ENCODE measurements around the gene TCAF2. TPM values are rescaled to one million over a fixed set of nuclear protein-coding genes. Genes with fewer than 3 reads are reported as not detected.
"Not testable (repeated sequence)": the region's sequence is repeated elsewhere in the genome, so short reads cannot be mapped to it uniquely, and the experiment has no call there.

TCAF2 gene
- total and polyA plus RNA-seq, 12 donors = 0.08 to 2.7 (median 0.35) TPM

GRCh38 chr7:143620058-143620457, 716 bp upstream of the TCAF2 start:
- H3K4me1 ChIP-seq; H3K4me3 ChIP-seq; H3K36me3 ChIP-seq; H3K9me3 ChIP-seq; H3K27me3 ChIP-seq; DNase-seq; intact Hi-C loops (cut with DNase I); H3K27ac ChIP-seq: not testable (repeated sequence)
- TF ChIP-seq CTCF (IDR thresholded peaks at IDR 0.05) = peak in 2 of 9 donors; percentile 13 to 38
- WGBS, 2 donors = no CpG with 5 or more reads among the region's 23 CpGs
- peak; percentile 60 to 84 (median 72) for ATAC-seq

- H3K4me1 ChIP-seq; H3K27ac ChIP-seq; H3K36me3 ChIP-seq; H3K9me3 ChIP-seq; DNase-seq; H3K27me3 ChIP-seq; intact Hi-C loops (cut with DNase I); H3K4me3 ChIP-seq: not testable (repeated sequence)
- no CpG with 5 or more reads among the region's 16 CpGs for WGBS, 2 donors
- ATAC-seq = peak in 5 of 8 donors; percentile 2 to 8 (median 5)
These were observed 401 bp downstream of the TCAF2 start for GRCh38 chr7:143621175-143621574.

- ATAC-seq; H3K4me1 ChIP-seq; DNase-seq; H3K36me3 ChIP-seq; H3K27ac ChIP-seq; H3K9me3 ChIP-seq; H3K4me3 ChIP-seq; H3K27me3 ChIP-seq; intact Hi-C loops (cut with DNase I): not testable (repeated sequence)
- no CpG with 5 or more reads among the region's 17 CpGs for WGBS, 2 donors
These were observed 1.4 kb downstream of the TCAF2 start for GRCh38 chr7:143622130-143622529.

- WGBS, 2 donors = no CpG with 5 or more reads among the region's 5 CpGs
- intact Hi-C loops (cut with DNase I); H3K27me3 ChIP-seq; ATAC-seq; H3K9me3 ChIP-seq; DNase-seq; H3K4me3 ChIP-seq; H3K36me3 ChIP-seq; H3K27ac ChIP-seq; H3K4me1 ChIP-seq: not testable (repeated sequence)
These were observed 9.9 kb downstream of the TCAF2 start for GRCh38 chr7:143630653-143631052.

- H3K27ac ChIP-seq; ATAC-seq; H3K36me3 ChIP-seq; DNase-seq; H3K9me3 ChIP-seq; intact Hi-C loops (cut with DNase I); H3K4me1 ChIP-seq; H3K4me3 ChIP-seq; H3K27me3 ChIP-seq: not testable (repeated sequence)
- WGBS, 2 donors = no CpG with 5 or more reads among the region's 4 CpGs
These were observed 11.7 kb downstream of the TCAF2 start for GRCh38 chr7:143632506-143632905.

GRCh38 chr7:143633013-143633618, 12.3 kb downstream of the TCAF2 start:
- H3K4me3 ChIP-seq, ATAC-seq: not testable (repeated sequence)

GRCh38 chr7:143635364-143636240, 14.8 kb downstream of the TCAF2 start:
- not testable (repeated sequence) for H3K27me3 ChIP-seq, H3K27ac ChIP-seq

More at GRCh38 chr7:143633013-143633618, 12.3 kb downstream of the TCAF2 start:
- intact Hi-C loops (cut with DNase I); H3K27me3 ChIP-seq; DNase-seq; H3K36me3 ChIP-seq; H3K27ac ChIP-seq; H3K9me3 ChIP-seq; H3K4me1 ChIP-seq: not testable (repeated sequence)
- no CpG with 5 or more reads among the region's 6 CpGs for WGBS, 2 donors

GRCh38 chr7:143639372-143639771, 18.6 kb downstream of the TCAF2 start:
- H3K4me3 ChIP-seq; H3K4me1 ChIP-seq; H3K36me3 ChIP-seq; DNase-seq; H3K27ac ChIP-seq; intact Hi-C loops (cut with DNase I); H3K9me3 ChIP-seq; H3K27me3 ChIP-seq: not testable (repeated sequence)
- no CpG with 5 or more reads among the region's 7 CpGs for WGBS, 2 donors
- ATAC-seq = peak in 2 of 8 donors; percentile 27 to 57

More at GRCh38 chr7:143635364-143636240, 14.8 kb downstream of the TCAF2 start:
- H3K36me3 ChIP-seq; H3K4me3 ChIP-seq; intact Hi-C loops (cut with DNase I); H3K4me1 ChIP-seq; H3K9me3 ChIP-seq; DNase-seq: not testable (repeated sequence)
- peak in 1 of 8 donors; percentile 16 for ATAC-seq
- WGBS, 2 donors = no CpG with 5 or more reads among the region's 12 CpGs

GRCh38 chr7:143640528-143641189, 19.9 kb downstream of the TCAF2 start:
- intact Hi-C loops (cut with DNase I); H3K4me3 ChIP-seq; H3K27me3 ChIP-seq; H3K36me3 ChIP-seq; H3K4me1 ChIP-seq; H3K9me3 ChIP-seq; ATAC-seq; DNase-seq; H3K27ac ChIP-seq: not testable (repeated sequence)
- WGBS, 2 donors = 55 to 100% methylated on average over 1 to 2 of the region's 9 CpGs

- H3K9me3 ChIP-seq; H3K27ac ChIP-seq; H3K4me3 ChIP-seq; H3K27me3 ChIP-seq; intact Hi-C loops (cut with DNase I); ATAC-seq; DNase-seq; H3K4me1 ChIP-seq; H3K36me3 ChIP-seq: not testable (repeated sequence)
- WGBS, 2 donors = no CpG with 5 or more reads among the region's 6 CpGs
These were observed 25.8 kb downstream of the TCAF2 start for GRCh38 chr7:143646598-143646997.

All from heart right ventricle (tissue), 16 donors.